OCI-LY3 (cell line): ENCODE results near the gene PADI3.

Experiments used
- EZH2phosphoT487 ChIP-seq: fragments of 200-600 bp; shearing (Covaris generic); IDR thresholded peaks from 2 replicates; pipeline ENCODE4 v1.6.1; 2018; ENCODE audit warnings: antibody characterized with exemption, mixed run types, low read depth
- TF ChIP-seq, protein P1 (sequence below): fragments of 200-600, 300-600 bp; sonication (generic); IDR thresholded peaks from 2 replicates; pipeline ENCODE4 v1.5.1; 2014; ENCODE audit warnings: antibody characterized with exemption, low read length, low read depth

DNA sequence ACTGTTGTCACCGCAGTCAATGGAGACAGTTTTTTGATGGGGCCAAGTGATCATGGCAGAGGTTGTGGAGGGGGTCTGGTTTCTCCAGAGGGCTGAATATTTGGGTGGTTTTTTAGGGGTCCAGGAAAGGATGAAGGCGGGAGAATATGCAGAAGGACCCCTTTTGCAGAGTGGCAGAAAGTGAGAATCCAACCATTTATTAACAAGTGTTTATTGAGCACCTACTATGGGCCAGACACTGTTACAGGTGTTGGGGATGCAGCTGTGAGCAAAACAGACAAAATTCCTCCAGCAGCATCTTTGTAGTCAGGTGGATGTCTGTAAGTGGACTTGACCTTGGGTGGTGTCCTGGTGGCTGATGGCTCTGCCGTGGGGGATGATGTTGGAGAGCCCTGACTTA is 28.6 kb upstream of the PADI3 start:
- TF ChIP-seq, protein P1, sequence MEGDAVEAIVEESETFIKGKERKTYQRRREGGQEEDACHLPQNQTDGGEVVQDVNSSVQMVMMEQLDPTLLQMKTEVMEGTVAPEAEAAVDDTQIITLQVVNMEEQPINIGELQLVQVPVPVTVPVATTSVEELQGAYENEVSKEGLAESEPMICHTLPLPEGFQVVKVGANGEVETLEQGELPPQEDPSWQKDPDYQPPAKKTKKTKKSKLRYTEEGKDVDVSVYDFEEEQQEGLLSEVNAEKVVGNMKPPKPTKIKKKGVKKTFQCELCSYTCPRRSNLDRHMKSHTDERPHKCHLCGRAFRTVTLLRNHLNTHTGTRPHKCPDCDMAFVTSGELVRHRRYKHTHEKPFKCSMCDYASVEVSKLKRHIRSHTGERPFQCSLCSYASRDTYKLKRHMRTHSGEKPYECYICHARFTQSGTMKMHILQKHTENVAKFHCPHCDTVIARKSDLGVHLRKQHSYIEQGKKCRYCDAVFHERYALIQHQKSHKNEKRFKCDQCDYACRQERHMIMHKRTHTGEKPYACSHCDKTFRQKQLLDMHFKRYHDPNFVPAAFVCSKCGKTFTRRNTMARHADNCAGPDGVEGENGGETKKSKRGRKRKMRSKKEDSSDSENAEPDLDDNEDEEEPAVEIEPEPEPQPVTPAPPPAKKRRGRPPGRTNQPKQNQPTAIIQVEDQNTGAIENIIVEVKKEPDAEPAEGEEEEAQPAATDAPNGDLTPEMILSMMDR: no peak
- no peak for TF ChIP-seq EZH2phosphoT487
